Lower leg skin (tissue), 4 donors: ENCODE measurements around the gene MAP3K7. TPM values are rescaled to one million over a fixed set of nuclear protein-coding genes. Genes with fewer than 3 reads are reported as not detected.

Experiments used
- DNase-seq, 2 donors: peaks; one replicate each; pipeline ENCODE4 v3.0.0-alpha.2; 2019; ENCODE audit warnings: low spot score in 2 of 2
- H3K4me3 ChIP-seq: fragments of 200-600 bp; sonication (generic); 2 replicates; pipeline ENCODE4 v1.5.1; 2017; ENCODE audit warnings: mild to moderate bottlenecking, low read depth; ENCODE audit not compliant: poor library complexity, severe bottlenecking
- POLR2A ChIP-seq, 2 donors: fragments of 450-650 bp; IDR thresholded peaks; one replicate each; pipeline ENCODE4 v1.6.1; 2016 to 2017; ENCODE audit warnings: antibody characterized with exemption in 2 of 2, mild to moderate bottlenecking in 1 of 2, moderate library complexity in 1 of 2
- WGBS, 2 donors: methylation state at CpG; one replicate each; pipeline ENCODE4 v1.1.5; 2018; 5-methylcytosine and 5-hydroxymethylcytosine counted together
- intact Hi-C: fragments of 100-400 bp; cut with DNase I; formaldehyde crosslinking; loops from one replicate; pipeline ENCODE4 v1.15.0; 2023; ENCODE audit warnings: low total_unique reads
- total RNA-seq, 4 donors: library from RNA; depleted of rRNA; stranded (reverse); fragments of >200 nt; gene quantifications; one replicate each; pipeline ENCODE4 v1.1.0, GENCODE V29; 2016
- TF ChIP-seq, protein P1 (sequence below), 3 donors: fragments of 450-650 bp; IDR thresholded peaks; one replicate each; pipeline ENCODE4 v1.5.1; 2016; ENCODE audit warnings: antibody characterized with exemption in 3 of 3, mild to moderate bottlenecking in 3 of 3, moderate library complexity in 2 of 3

Gene MAP3K7
- total RNA-seq, 4 donors from 2014 or later, result 21.5 to 25.8 (median 23.5) TPM

DNA sequence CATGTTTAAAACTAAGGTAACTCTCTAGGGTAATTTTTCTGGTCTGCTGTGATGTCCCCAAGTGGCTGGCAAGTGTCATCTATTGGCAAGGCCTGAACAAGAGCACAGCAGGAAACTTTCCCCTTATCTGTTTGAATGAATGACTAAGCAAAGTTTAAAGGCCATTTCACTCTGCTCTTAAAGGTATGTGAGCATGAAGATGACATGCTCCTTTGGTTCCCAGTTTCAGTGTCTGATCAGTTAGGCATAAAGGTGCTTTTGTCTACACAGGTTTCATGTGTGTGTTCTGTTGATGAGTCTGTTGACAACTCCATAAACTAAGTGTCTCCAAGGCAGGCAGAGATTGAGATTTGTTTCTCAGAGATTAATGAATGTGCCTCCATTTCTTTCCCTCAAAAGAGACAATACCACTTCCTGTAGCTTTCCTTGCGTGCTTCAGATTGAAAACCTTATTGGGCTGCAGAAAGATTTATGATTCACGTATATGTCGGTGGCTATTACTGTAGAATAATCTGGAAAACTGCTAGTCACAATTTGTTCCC is 83.9 kb downstream of the MAP3K7 start:
- no peak for DNase-seq
- 82 to 93% methylated on average over 3 of the region's 3 CpGs for WGBS, 2 donors
- intact Hi-C loops, result no loop called here
- TF ChIP-seq POLR2A (IDR thresholded peaks at IDR 0.05), result no peak
- H3K4me3 ChIP-seq, result no peak overlapping the region

DNA sequence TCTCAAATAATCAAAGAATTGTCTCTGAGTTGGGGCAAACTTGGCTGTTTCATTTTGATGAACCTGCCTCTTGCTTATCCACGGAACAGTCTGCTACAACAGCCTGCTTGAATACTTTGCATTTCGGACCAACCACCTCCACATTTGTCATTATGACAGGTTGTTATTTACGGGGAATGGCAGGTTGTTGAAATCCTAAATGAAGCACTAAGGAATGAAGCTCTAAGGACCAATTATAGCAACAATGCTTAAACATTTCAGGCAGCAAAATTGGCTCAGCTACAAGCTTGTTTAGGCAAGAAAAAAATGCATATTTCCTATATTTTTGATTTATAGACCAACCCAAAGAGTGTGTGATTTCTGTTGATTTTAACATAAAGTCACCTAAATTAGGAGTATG is 84.5 kb downstream of the MAP3K7 start:
- H3K4me3 ChIP-seq, result no peak overlapping the region
- intact Hi-C loops, result no loop called here
- DNase-seq, result no peak
- TF ChIP-seq, protein P1, sequence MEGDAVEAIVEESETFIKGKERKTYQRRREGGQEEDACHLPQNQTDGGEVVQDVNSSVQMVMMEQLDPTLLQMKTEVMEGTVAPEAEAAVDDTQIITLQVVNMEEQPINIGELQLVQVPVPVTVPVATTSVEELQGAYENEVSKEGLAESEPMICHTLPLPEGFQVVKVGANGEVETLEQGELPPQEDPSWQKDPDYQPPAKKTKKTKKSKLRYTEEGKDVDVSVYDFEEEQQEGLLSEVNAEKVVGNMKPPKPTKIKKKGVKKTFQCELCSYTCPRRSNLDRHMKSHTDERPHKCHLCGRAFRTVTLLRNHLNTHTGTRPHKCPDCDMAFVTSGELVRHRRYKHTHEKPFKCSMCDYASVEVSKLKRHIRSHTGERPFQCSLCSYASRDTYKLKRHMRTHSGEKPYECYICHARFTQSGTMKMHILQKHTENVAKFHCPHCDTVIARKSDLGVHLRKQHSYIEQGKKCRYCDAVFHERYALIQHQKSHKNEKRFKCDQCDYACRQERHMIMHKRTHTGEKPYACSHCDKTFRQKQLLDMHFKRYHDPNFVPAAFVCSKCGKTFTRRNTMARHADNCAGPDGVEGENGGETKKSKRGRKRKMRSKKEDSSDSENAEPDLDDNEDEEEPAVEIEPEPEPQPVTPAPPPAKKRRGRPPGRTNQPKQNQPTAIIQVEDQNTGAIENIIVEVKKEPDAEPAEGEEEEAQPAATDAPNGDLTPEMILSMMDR (IDR thresholded peaks at IDR 0.05), result no peak
- TF ChIP-seq POLR2A (IDR thresholded peaks at IDR 0.05), result no peak
- 80 to 86% methylated on average over 3 of the region's 3 CpGs for WGBS, 2 donors

DNA sequence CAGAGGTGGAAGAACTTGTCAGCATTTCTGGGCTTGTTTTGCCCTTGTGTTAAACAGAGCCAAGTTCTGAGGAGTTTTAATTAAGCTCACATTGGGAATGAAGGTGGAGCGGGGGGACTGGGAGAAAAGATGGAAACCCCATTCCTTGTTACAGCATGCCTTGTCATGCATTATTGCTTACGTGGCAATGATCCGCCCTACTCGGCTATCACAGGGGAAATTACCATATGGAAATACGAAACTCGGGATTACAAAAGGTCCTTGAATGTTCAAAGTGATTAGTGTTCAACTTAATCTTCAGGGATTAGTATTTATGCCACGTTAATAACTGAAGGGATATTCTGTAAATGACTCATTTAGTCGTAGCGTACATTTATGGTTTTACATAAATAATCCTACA is 86.4 kb downstream of the MAP3K7 start:
- TF ChIP-seq POLR2A (IDR thresholded peaks at IDR 0.05), result no peak
- TF ChIP-seq, protein P1 (IDR thresholded peaks at IDR 0.05), result no peak
- 57 to 65% methylated on average over 9 of the region's 9 CpGs for WGBS, 2 donors
- DNase-seq, result no peak
- no peak overlapping the region for H3K4me3 ChIP-seq
- intact Hi-C loops, result no loop called here

DNA sequence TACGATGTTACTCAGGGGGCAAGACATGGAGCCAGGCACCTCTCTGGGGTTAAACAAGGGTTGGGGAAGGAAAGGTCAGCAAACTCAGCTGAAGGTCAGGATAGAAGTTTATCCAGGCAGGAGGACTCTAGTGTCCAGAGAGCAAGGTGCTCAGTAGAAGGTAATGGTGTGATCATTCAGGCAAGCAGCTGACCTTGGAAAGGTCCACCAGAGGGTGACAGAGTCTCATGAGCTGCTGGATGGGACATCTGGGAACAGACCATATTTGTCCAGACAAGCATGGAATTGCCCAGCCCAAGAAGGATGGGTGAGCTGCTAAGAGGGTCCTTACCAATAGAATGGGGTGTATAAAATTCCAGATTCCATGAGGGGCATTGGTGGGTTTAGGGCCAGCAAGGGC is 89.5 kb downstream of the MAP3K7 start:
- no peak for DNase-seq
- 85 to 88% methylated on average over 1 of the region's 1 CpG for WGBS, 2 donors
- no peak for TF ChIP-seq POLR2A (IDR thresholded peaks at IDR 0.05)
- TF ChIP-seq, protein P1 (IDR thresholded peaks at IDR 0.05), result no peak
- H3K4me3 ChIP-seq, result no peak overlapping the region
- intact Hi-C loops, result no loop called here

DNA sequence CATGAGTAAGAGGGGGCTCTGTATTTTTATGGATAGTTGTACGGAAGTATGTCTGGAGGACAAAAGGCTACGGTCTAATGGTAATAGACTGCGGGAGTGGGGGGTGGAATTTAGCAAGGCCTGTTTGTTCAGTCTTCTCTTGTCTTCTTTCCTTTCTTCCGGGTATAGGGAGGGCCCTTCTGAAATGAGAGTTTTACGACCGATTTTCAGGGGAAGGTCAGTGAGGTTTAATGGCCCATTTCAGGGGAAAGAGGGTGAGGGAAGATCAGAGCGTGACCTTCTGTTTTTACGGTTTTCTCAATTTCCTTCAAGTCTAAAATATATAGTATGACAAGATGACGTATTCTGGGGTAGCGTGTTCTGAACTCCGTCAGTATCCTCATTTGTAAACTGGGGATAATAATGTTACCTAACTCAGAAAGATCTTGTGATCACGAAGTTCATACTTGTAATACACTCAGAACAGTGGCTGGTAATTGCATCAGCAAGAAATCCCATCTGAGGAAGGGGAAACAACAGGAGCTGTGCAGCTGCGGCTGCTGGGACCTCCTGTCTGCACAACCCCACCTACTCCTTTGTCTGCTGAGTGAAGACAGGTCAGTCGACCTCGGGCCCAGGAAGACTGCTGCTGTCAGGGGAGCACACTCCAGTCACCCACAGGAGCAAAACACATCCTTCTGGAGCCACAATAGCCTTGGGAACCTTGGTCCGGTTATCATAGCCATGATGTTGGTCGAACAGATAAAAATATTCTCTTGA is 90.4 kb downstream of the MAP3K7 start:
- WGBS, 2 donors, result 56 to 60% methylated on average over 17 of the region's 17 CpGs
- no peak overlapping the region for H3K4me3 ChIP-seq
- intact Hi-C loops, result no loop called here
- TF ChIP-seq, protein P1 (IDR thresholded peaks at IDR 0.05), result no peak
- DNase-seq, result no peak

DNA sequence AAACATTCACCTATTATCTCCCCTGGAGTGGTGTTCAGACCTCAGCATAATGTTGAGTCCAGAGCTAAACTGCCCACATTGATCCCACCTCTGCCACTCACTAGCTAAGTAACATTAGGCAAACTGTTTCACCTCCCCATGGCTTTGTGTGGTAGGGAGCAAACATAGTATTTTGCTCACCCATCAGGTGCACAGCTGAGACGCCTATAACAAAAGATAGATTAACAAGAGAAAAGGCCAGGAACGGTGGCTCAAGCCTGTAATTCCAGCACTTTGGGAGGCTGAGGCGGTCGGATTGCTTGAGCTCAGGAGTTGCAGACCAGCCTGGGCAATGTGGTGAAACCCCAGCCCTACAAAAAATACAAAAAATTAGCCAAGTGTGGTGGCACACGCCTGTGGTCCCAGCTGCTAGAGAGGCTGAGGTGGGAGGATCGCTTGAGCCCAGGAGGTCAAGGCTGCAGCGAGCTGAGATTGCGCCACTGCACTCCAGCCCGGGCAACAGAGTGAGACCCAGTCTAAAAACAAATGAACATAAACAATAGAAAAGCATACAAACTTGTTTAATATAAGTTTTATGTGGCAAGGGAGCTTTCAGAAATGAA is 91.6 kb downstream of the MAP3K7 start:
- TF ChIP-seq POLR2A (IDR thresholded peaks at IDR 0.05), result no peak
- TF ChIP-seq, protein P1 (IDR thresholded peaks at IDR 0.05), result no peak
- DNase-seq, result no peak
- intact Hi-C loops, result no loop called here
- 85 to 88% methylated on average over 9 of the region's 9 CpGs for WGBS, 2 donors
- no peak overlapping the region for H3K4me3 ChIP-seq
